ENCODE results near the gene ZNF451. TPM values are rescaled to one million over a fixed set of nuclear protein-coding genes. Genes with fewer than 3 reads are reported as not detected.

The ZNF451 gene
- total and polyA plus RNA-seq, 5 donors from 2014 or later = 28.2 to 148 (median 32.6) TPM

DNA sequence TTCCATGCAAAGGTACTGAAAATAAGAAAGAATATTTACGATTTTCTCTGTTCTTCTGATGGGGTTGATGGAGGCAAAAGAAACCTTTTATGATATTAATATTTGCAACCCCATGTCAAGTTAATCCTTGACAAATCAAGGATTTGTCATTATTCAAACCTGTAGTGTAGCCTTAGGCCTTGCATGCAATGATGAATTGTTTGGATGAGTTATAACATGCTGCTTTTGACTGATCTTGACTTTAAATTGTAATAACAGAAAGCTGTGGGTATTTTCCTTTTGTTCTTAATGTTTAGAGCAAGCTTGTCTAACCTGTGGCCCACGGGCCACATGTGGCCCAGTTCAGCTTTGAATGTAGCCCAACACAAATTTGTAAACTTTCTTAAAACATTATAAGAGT lies 69.1 kb downstream of the ZNF451 start:
- Mint-ChIP-seq H3K27me3 (no peaks in the 10 kb centered on the region), H3K4me3 (no peak overlapping the region), H3K9me3 (peaks cover 0 to under 1% (median 0%) of the 10 kb centered on the region in 7 donors), H3K36me3 (peaks cover 41% of the 10 kb centered on the region), H3K4me1 (peaks cover 0 to 3% (median 0%) of the 10 kb centered on the region in 4 donors), H3K27ac (no peak overlapping the region)
- no peaks in the 10 kb centered on the region for H3K9me3 ChIP-seq (ENCODE audit: control insufficient read depth in 2 of 2, low read length in 2 of 2)
- DNase-seq (no peak), ATAC-seq (ENCODE audit: low read depth in 2 of 2) (no peak)
- H3K4me3 ChIP-seq (ENCODE audit: low read depth, low read length) = no peak overlapping the region
- no peaks in the 10 kb centered on the region for H3K4me1 ChIP-seq (ENCODE audit: control insufficient read depth, insufficient read depth, low read length, poor library complexity, severe bottlenecking)
- H3K36me3 ChIP-seq (ENCODE audit: control insufficient read depth, insufficient read depth, low read length) = peaks cover 26% of the 10 kb centered on the region
- H3K27me3 ChIP-seq (ENCODE audit: control insufficient read depth, insufficient read depth, low read length) = no peaks in the 10 kb centered on the region
- no peak overlapping the region for H3K27ac ChIP-seq (ENCODE audit: insufficient read depth, low read length, poor library complexity, severe bottlenecking)

DNA sequence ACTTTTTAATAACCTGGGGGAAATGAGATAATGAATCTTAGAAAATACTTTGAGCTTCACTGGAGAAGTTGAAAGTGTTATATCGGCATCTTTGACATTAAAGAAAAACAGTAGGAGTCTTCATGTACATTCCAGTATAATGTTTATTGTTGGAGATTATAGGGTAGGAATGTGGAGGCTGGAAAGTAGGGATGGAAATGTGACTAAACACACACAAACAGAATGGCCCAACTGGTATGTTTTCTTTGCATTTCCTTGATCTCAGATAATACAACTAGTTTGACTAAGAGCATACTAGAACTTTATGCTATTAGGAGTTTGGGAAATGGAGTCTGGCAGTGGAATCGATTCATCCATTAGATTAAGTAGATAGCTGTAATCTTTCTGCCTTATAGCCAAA lies 72.0 kb downstream of the ZNF451 start:
- Mint-ChIP-seq H3K36me3 (peaks cover 52% of the 10 kb centered on the region), H3K27me3 (no peaks in the 10 kb centered on the region), H3K4me3 (no peak overlapping the region), H3K27ac (no peak overlapping the region), H3K9me3 (peaks cover 0 to 15% (median 0%) of the 10 kb centered on the region in 7 donors), H3K4me1 (peaks cover 0 to 11% (median 2%) of the 10 kb centered on the region in 4 donors)
- H3K36me3 ChIP-seq (ENCODE audit: control insufficient read depth, insufficient read depth, low read length) = peaks cover 24% of the 10 kb centered on the region
- H3K9me3 ChIP-seq (ENCODE audit: control insufficient read depth in 2 of 2, low read length in 2 of 2) = peaks cover 0 to 4% of the 10 kb centered on the region in 2 experiments
- DNase-seq = no peak
- H3K4me3 ChIP-seq (ENCODE audit: low read depth, low read length) = no peak overlapping the region
- no peaks in the 10 kb centered on the region for H3K27me3 ChIP-seq (ENCODE audit: control insufficient read depth, insufficient read depth, low read length)
- no peak for ATAC-seq (ENCODE audit: low read depth in 2 of 2)
- no peak overlapping the region for H3K27ac ChIP-seq (ENCODE audit: insufficient read depth, low read length, poor library complexity, severe bottlenecking)
- H3K4me1 ChIP-seq (ENCODE audit: control insufficient read depth, insufficient read depth, low read length, poor library complexity, severe bottlenecking) = no peaks in the 10 kb centered on the region

DNA sequence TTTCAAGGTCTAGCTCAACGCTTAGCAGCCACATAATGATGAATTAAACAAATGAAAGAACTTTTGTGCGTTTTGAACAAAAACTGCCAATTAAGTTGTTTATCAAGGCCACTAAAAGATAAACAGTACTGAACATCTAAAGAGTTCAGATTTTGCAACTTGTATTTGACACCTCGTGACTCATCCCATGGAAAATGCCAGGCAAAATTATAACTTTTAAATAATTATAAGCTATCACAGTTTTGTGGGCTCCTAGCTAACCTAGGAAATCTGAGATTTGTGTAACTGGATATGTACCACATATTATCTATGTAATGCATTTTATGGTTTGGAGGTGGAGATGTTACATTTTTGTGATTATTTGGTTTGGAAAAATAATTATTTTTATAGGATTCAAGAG lies 72.5 kb downstream of the ZNF451 start:
- peaks cover 0 to 11% (median 2%) of the 10 kb centered on the region in 4 donors for H3K4me1 Mint-ChIP-seq

DNA sequence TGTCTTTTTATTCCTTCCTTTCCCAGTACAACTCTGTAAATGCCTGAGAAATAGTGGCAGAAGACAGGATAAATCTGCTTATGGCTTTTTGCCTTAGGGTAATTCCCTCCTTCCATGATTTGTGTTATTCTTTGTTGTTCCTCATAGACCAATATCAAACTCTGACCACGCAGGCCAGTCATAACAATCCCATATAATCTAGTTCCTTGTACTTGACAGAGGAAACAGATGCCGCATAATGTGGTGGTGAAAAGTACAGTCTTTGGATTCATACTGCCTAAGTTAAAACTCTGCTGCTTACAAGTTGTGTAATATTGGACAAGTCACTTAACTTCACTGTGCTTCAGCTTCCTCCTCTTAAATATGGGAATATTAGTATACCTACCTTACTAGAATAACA lies 74.0 kb downstream of the ZNF451 start:
- Mint-ChIP-seq H3K36me3 (peaks cover 47% of the 10 kb centered on the region), H3K27ac (no peak overlapping the region), H3K4me1 (peaks cover 0 to 11% (median 0%) of the 10 kb centered on the region in 4 donors), H3K27me3 (no peaks in the 10 kb centered on the region), H3K4me3 (no peak overlapping the region), H3K9me3 (peaks cover 0 to 15% (median 0%) of the 10 kb centered on the region in 7 donors)
- H3K27ac ChIP-seq (ENCODE audit: insufficient read depth, low read length, poor library complexity, severe bottlenecking) = no peak overlapping the region
- H3K9me3 ChIP-seq (ENCODE audit: control insufficient read depth in 2 of 2, low read length in 2 of 2) = peaks cover 0 to 4% of the 10 kb centered on the region in 2 experiments
- DNase-seq = no peak
- H3K27me3 ChIP-seq (ENCODE audit: control insufficient read depth, insufficient read depth, low read length) = no peaks in the 10 kb centered on the region
- H3K4me1 ChIP-seq (ENCODE audit: control insufficient read depth, insufficient read depth, low read length, poor library complexity, severe bottlenecking) = no peaks in the 10 kb centered on the region
- peaks cover 24% of the 10 kb centered on the region for H3K36me3 ChIP-seq (ENCODE audit: control insufficient read depth, insufficient read depth, low read length)
- H3K4me3 ChIP-seq (ENCODE audit: low read depth, low read length) = no peak overlapping the region
- ATAC-seq (ENCODE audit: low read depth in 2 of 2) = no peak

More for the DNA sequence above, 72.5 kb downstream of the ZNF451 start:
- no peak overlapping the region for H3K4me3 Mint-ChIP-seq
- peaks cover 24% of the 10 kb centered on the region for H3K36me3 ChIP-seq (ENCODE audit: control insufficient read depth, insufficient read depth, low read length)
- no peaks in the 10 kb centered on the region for H3K27me3 ChIP-seq (ENCODE audit: control insufficient read depth, insufficient read depth, low read length)
- no peaks in the 10 kb centered on the region for H3K27me3 Mint-ChIP-seq
- no peak overlapping the region for H3K27ac ChIP-seq (ENCODE audit: insufficient read depth, low read length, poor library complexity, severe bottlenecking)
- no peak for DNase-seq
- no peak for ATAC-seq (ENCODE audit: low read depth in 2 of 2)
- no peak overlapping the region for H3K4me3 ChIP-seq (ENCODE audit: low read depth, low read length)
- peaks cover 0 to 4% of the 10 kb centered on the region in 2 experiments for H3K9me3 ChIP-seq (ENCODE audit: control insufficient read depth in 2 of 2, low read length in 2 of 2)
- H3K9me3 Mint-ChIP-seq = peaks cover 0 to 15% (median 0%) of the 10 kb centered on the region in 7 donors
- peaks cover 48% of the 10 kb centered on the region for H3K36me3 Mint-ChIP-seq
- no peaks in the 10 kb centered on the region for H3K4me1 ChIP-seq (ENCODE audit: control insufficient read depth, insufficient read depth, low read length, poor library complexity, severe bottlenecking)
- H3K27ac Mint-ChIP-seq = no peak overlapping the region

DNA sequence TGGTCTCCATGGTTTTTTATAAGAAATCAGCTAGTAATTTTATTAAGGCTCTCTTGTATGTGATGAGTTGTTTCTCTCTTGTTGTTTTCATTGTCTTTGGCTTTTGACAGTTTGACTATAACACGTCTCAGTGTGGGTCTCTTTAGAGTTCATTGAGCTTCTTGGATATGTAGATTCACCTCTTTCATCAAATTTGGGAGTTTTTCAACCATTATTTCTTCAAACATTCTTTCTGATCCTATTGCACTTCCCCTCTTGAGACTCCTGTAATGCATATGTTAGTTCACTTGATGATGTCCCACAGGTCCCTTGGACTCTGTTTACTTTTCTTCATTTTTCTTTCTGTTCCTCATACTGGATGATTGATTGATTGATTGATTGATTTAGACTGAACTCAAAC lies 75.1 kb downstream of the ZNF451 start:
- H3K4me1 ChIP-seq (ENCODE audit: control insufficient read depth, insufficient read depth, low read length, poor library complexity, severe bottlenecking) = no peaks in the 10 kb centered on the region
- H3K27ac ChIP-seq (ENCODE audit: insufficient read depth, low read length, poor library complexity, severe bottlenecking) = no peak overlapping the region
- peaks cover 47% of the 10 kb centered on the region for H3K36me3 Mint-ChIP-seq
- no peak overlapping the region for H3K4me3 Mint-ChIP-seq
- peaks cover 24% of the 10 kb centered on the region for H3K36me3 ChIP-seq (ENCODE audit: control insufficient read depth, insufficient read depth, low read length)
- DNase-seq (no peak), ATAC-seq (ENCODE audit: low read depth in 2 of 2) (no peak)
- no peak overlapping the region for H3K27ac Mint-ChIP-seq
- H3K27me3 ChIP-seq (ENCODE audit: control insufficient read depth, insufficient read depth, low read length) = no peaks in the 10 kb centered on the region
- peaks cover 0 to 15% (median 0%) of the 10 kb centered on the region in 7 donors for H3K9me3 Mint-ChIP-seq
- no peak overlapping the region for H3K4me3 ChIP-seq (ENCODE audit: low read depth, low read length)
- no peaks in the 10 kb centered on the region for H3K27me3 Mint-ChIP-seq
- peaks cover 0 to 11% (median 0%) of the 10 kb centered on the region in 4 donors for H3K4me1 Mint-ChIP-seq
- H3K9me3 ChIP-seq (ENCODE audit: control insufficient read depth in 2 of 2, low read length in 2 of 2) = peaks cover 0 to 4% of the 10 kb centered on the region in 2 experiments

DNA sequence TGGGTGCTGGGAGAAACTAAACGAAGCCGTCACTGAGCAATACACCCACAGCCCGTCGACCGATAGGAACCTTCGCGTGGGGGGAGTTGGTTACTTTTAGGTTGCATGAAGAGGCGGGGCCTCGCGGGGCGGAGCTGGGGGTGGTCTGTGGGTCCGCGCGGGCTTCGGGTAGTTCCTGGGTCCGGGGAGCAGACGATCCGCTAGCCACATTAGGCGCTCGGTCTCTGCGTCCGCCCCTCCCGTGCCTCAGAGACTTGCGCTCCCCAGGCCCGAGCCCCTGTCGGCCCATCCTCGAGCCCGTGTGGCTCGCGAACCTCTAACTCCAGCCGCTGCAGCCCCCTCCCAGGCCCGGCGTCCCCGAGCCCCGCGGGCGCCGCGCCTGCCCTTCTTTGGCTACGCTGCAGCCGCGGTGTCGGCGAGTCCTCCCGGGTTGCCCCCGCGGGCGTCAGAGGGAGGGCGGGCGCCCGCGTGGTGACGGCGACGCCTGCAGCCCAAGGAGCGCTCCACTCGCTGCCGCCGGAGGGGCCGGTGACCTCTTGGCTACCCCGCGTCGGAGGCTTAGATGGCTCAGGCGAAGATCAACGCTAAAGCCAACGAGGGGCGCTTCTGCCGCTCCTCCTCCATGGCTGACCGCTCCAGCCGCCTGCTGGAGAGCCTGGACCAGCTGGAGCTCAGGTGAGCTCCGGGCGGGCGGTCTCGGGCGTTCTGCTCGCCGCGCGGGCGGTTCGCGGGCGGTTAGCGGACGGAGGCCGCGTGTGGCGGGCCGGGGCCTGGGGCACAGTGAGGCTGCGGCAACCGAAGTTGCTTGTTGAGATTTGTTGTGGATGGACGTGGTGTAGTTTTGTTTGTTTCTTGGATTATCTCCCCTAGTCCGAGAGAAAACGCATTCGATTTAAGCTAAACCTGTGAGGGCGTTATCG lies 82.4 kb downstream of the ZNF451 start, which contains the start of gene BAG2:
BAG2 (plus strand) TSS at position 191 of the 920 bp plus-strand sequence; CDS start at position 563, 372 bp downstream.
- Mint-ChIP-seq H3K36me3 (peaks cover 3% of the 10 kb centered on the region), H3K4me1 (peaks cover 23 to 48% (median 25%) of the 10 kb centered on the region in 4 donors), H3K27me3 (no peaks in the 10 kb centered on the region), H3K9me3 (no peaks in the 10 kb centered on the region), H3K4me3 (peak within 1 kb of the TSS; percentile 92 to 94 (median 94)), H3K27ac (peak within 1 kb of the TSS; percentile 92 to 94 (median 92))
- Histone ChIP-seq H3K27me3 (ENCODE audit: control insufficient read depth, insufficient read depth, low read length) (no peaks in the 10 kb centered on the region), H3K9me3 (ENCODE audit: control insufficient read depth in 2 of 2, low read length in 2 of 2) (no peaks in the 10 kb centered on the region), H3K4me1 (ENCODE audit: control insufficient read depth, insufficient read depth, low read length, poor library complexity, severe bottlenecking) (peaks cover 22% of the 10 kb centered on the region), H3K27ac (ENCODE audit: insufficient read depth, low read length, poor library complexity, severe bottlenecking) (peak within 1 kb of the TSS; percentile 88), H3K36me3 (ENCODE audit: control insufficient read depth, insufficient read depth, low read length) (no peaks in the 10 kb centered on the region), H3K4me3 (ENCODE audit: low read depth, low read length) (peak within 1 kb of the TSS; percentile 92)
- DNase-seq (peak; percentile 79 to 95 (median 85)), ATAC-seq (ENCODE audit: low read depth in 2 of 2) (peak; percentile 86 to 89)

DNA sequence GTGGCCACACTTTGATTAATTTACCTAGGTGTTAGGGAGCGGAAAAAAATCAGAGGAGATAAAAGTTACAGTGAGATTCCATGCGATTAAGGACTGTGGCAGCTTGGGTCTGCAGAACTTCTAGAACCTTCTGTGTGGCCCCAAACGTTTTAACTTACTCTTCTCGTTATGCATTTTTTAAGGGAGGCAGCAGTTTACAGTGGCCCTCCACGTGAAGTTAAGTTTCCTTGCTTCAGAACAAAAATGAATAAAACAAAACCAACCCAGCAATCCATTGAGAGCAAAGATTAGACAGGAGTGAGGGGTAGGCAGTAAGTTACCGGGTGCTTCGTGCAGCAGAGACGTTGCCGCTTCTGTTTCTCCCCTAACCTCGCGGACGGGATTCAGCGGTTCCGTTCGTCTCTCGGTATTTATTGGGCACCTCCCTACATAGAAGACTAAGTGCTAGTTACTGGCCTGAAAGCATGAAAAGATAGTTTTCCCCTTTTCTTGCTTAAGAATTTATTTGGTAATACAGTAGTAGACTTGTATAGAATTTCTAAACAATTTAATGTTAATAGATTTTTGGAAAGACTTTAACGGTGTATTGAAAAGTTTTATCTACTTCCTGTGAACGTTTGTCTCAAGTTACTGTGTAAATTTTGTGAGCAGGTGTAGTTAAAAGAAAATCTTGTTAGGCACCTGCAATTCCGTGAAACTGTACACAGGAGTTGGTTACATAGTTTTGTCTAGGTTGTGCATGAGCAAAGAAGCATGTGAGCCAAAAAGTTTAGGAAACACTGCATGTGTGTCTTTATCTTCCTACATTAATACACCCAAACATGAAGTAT lies 83.3 kb downstream of the ZNF451 start:
- peaks cover 1% of the 10 kb centered on the region for H3K36me3 Mint-ChIP-seq
- ATAC-seq (ENCODE audit: low read depth in 2 of 2) (no peak), DNase-seq (peak in 2 of 3 donors; percentile 29 to 73)
- no peaks in the 10 kb centered on the region for H3K27me3 Mint-ChIP-seq
- Histone ChIP-seq H3K9me3 (ENCODE audit: control insufficient read depth in 2 of 2, low read length in 2 of 2) (no peaks in the 10 kb centered on the region), H3K36me3 (ENCODE audit: control insufficient read depth, insufficient read depth, low read length) (no peaks in the 10 kb centered on the region), H3K27ac (ENCODE audit: insufficient read depth, low read length, poor library complexity, severe bottlenecking) (peak overlapping the region; percentile 88), H3K4me3 (ENCODE audit: low read depth, low read length) (peak overlapping the region; percentile 90), H3K4me1 (ENCODE audit: control insufficient read depth, insufficient read depth, low read length, poor library complexity, severe bottlenecking) (peaks cover 22% of the 10 kb centered on the region), H3K27me3 (ENCODE audit: control insufficient read depth, insufficient read depth, low read length) (no peaks in the 10 kb centered on the region)
- H3K27ac Mint-ChIP-seq = peak overlapping the region; percentile 79 to 92 (median 92)
- peaks cover 24 to 48% (median 27%) of the 10 kb centered on the region in 4 donors for H3K4me1 Mint-ChIP-seq
- H3K4me3 Mint-ChIP-seq = peak overlapping the region; percentile 92 to 94 (median 94)
- no peaks in the 10 kb centered on the region for H3K9me3 Mint-ChIP-seq
